OCI-LY7 (cell line): Measurements from ENCODE around the gene CDCA8. TPM values are rescaled to one million over a fixed set of nuclear protein-coding genes. Genes with fewer than 3 reads are reported as not detected.

Experiments
- BruUV-seq: library from RNA; stranded (reverse); fragments of 400-500 nt; replicated peaks from 2 replicates; lab custom pipeline; 2021; lab: Mats Ljungman, UMichigan
- CTCF ChIA-PET: fragments of 300-600 bp; sonication (Branson Sonifier 250); formaldehyde crosslinking; loops from one replicate; lab custom pipeline; 2022; ENCODE audit warnings: antibody characterized with exemption; ENCODE audit not compliant: unreplicated experiment; lab: Charles Lee
- POLR2A ChIA-PET: fragments of 300-600 bp; sonication (Branson Sonifier 250); formaldehyde crosslinking; loops from one replicate; lab custom pipeline; 2022; ENCODE audit warnings: antibody characterized with exemption; lab: Charles Lee
- DNase-seq: peaks from one replicate; pipeline ENCODE4 v3.0.0-alpha.2; 2015; ENCODE audit warnings: low spot score
- H2AFZ ChIP-seq: fragments of 200-600 bp; sonication (generic), shearing (Covaris generic); 2 replicates; pipeline ENCODE4 v1.6.1; 2014; ENCODE audit warnings: mild to moderate bottlenecking, antibody characterized with exemption, low read length, moderate library complexity
- H3K27ac ChIP-seq: fragments of 200-600 bp; sonication (generic); 2 replicates; pipeline ENCODE4 v1.5.1; 2014; ENCODE audit warnings: mixed run types, low read depth, mild to moderate bottlenecking, moderate library complexity, low read length, inconsistent platforms; ENCODE audit not compliant: poor library complexity, severe bottlenecking
- H3K36me3 ChIP-seq: fragments of 200-600 bp; sonication (generic); 2 replicates; pipeline ENCODE4 v1.6.1; 2014; ENCODE audit warnings: mild to moderate bottlenecking, antibody characterized with exemption, low read length, moderate library complexity, mixed read lengths; ENCODE audit not compliant: insufficient read depth
- H3K4me1 ChIP-seq: fragments of 200-600 bp; sonication (generic); 2 replicates; pipeline ENCODE4 v1.5.1; 2014; ENCODE audit warnings: mild to moderate bottlenecking, low read length; ENCODE audit not compliant: insufficient read depth, poor library complexity, severe bottlenecking
- H3K4me2 ChIP-seq: fragments of 200-600 bp; sonication (generic); 2 replicates; pipeline ENCODE4 v1.6.1; 2014; ENCODE audit warnings: mild to moderate bottlenecking, low read length
- H3K4me3 ChIP-seq: fragments of 200-600 bp; sonication (generic); 2 replicates; pipeline ENCODE4 v1.5.1; 2014; ENCODE audit warnings: mild to moderate bottlenecking, low read depth, low read length; ENCODE audit not compliant: poor library complexity, severe bottlenecking
- H3K79me2 ChIP-seq: fragments of 200-600 bp; sonication (generic); 2 replicates; pipeline ENCODE4 v1.6.1; 2016; ENCODE audit warnings: low read depth, mild to moderate bottlenecking, low read length, moderate library complexity, mixed read lengths; ENCODE audit not compliant: insufficient read depth
- H3K9me2 ChIP-seq: fragments of 200-600 bp; sonication (generic); 2 replicates; pipeline ENCODE4 v1.6.1; 2016; ENCODE audit warnings: mild to moderate bottlenecking, low read length, mixed read lengths; ENCODE audit not compliant: insufficient read depth
- H3K9me3 ChIP-seq: fragments of 200-600 bp; sonication (generic); 2 replicates; pipeline ENCODE4 v1.6.1; 2014; ENCODE audit warnings: mild to moderate bottlenecking, mixed run types, low read length, mixed read lengths
- H4K20me1 ChIP-seq: fragments of 200-600 bp; sonication (generic); 2 replicates; pipeline ENCODE4 v1.6.1; 2014; ENCODE audit warnings: mild to moderate bottlenecking, antibody characterized with exemption, low read length, moderate library complexity, mixed read lengths; ENCODE audit not compliant: insufficient read depth
- CTCF ChIP-seq: fragments of 200-600 bp; sonication (generic); conservative IDR thresholded peaks from 2 replicates; pipeline ENCODE4 v1.5.1; 2014; ENCODE audit warnings: mild to moderate bottlenecking, antibody characterized with exemption, low read length, moderate library complexity, mixed read lengths
- EZH2phosphoT487 ChIP-seq: fragments of 200-600 bp; sonication (generic); IDR thresholded peaks from 2 replicates; pipeline ENCODE4 v1.6.1; 2018; ENCODE audit warnings: low read depth, borderline replicate concordance, mild to moderate bottlenecking, mixed run types, antibody characterized with exemption, low read length, moderate library complexity, mixed read lengths
- intact Hi-C: fragments of 100-400 bp; cut with micrococcal nuclease; formaldehyde crosslinking; loops from one replicate; pipeline ENCODE4 v1.10.0; 2022; ENCODE audit not compliant: unreplicated experiment
- total RNA-seq, 2 experiments: library from RNA; depleted of rRNA in 1 of 2; stranded (reverse); fragments of >200 nt in 1 of 2; shearing (Covaris generic) in 1 of 2; gene quantifications; 2 replicates each; pipeline ENCODE4 v1.2.3, GENCODE V29; 2014 to 2022

Gene CDCA8
- total RNA-seq, 2 experiments from 2014 or later: 60.0 to 111 TPM

GRCh38 chr1:37718181-37718900 lies 26.0 kb downstream of the CDCA8 start:
- no TSS peak for BruUV-seq
- Histone ChIP-seq H3K9me3 (no peaks in the 10 kb centered on the region), H3K36me3 (no peaks in the 10 kb centered on the region), H3K9me2 (no peaks in the 10 kb centered on the region), H3K27ac (no peak overlapping the region), H3K4me2 (no peak overlapping the region), H2AFZ (no peak overlapping the region), H3K79me2 (no peaks in the 10 kb centered on the region), H3K4me3 (no peak overlapping the region), H3K4me1 (no peaks in the 10 kb centered on the region), H4K20me1 (no peaks in the 10 kb centered on the region)
- ChIA-PET CTCF (no interaction called here), POLR2A (interaction anchor here (0.8 kb wide), 1 partner anchor 380 kb away, joined by 3 read pairs; no protein-coding TSS in a partner anchor)
- no peak for DNase-seq
- no peak for TF ChIP-seq CTCF
- TF ChIP-seq EZH2phosphoT487: no peak
- intact Hi-C loops: no loop called here

- Histone ChIP-seq H3K79me2 (no peaks in the 10 kb centered on the region), H2AFZ (no peak overlapping the region), H3K4me1 (no peaks in the 10 kb centered on the region), H3K27ac (no peak overlapping the region), H3K9me3 (no peaks in the 10 kb centered on the region), H4K20me1 (no peaks in the 10 kb centered on the region), H3K36me3 (no peaks in the 10 kb centered on the region), H3K4me2 (no peak overlapping the region), H3K4me3 (no peak overlapping the region), H3K9me2 (no peaks in the 10 kb centered on the region)
- BruUV-seq: no TSS peak
- ChIA-PET CTCF (no interaction called here), POLR2A (no interaction called here)
- no peak for DNase-seq
- intact Hi-C loops: no loop called here
- no peak for TF ChIP-seq EZH2phosphoT487
Observed at GRCh38 chr1:37718901-37719571, 26.7 kb downstream of the CDCA8 start.

- Histone ChIP-seq H3K4me1 (no peaks in the 10 kb centered on the region), H3K4me2 (no peak overlapping the region), H3K4me3 (no peak overlapping the region), H2AFZ (no peak overlapping the region), H3K27ac (no peak overlapping the region), H4K20me1 (no peaks in the 10 kb centered on the region), H3K9me2 (no peaks in the 10 kb centered on the region), H3K36me3 (no peaks in the 10 kb centered on the region), H3K79me2 (no peaks in the 10 kb centered on the region), H3K9me3 (no peaks in the 10 kb centered on the region)
- ChIA-PET POLR2A (interaction anchor here (0.7 kb wide), 1 partner anchor 11 kb away, joined by 3 read pairs; no protein-coding TSS in a partner anchor), CTCF (no interaction called here)
- TF ChIP-seq EZH2phosphoT487 (no peak), CTCF (no peak)
- no TSS peak for BruUV-seq
- no peak for DNase-seq
- intact Hi-C loops: no loop called here
Observed at GRCh38 chr1:37719572-37720195, 27.4 kb downstream of the CDCA8 start.
